Measurements from ENCODE around the gene MC2R.

Gene MC2R

GRCh38 chr18:13836559-13836958 lies 78.8 kb downstream of the MC2R start:
- no peaks in the 10 kb centered on the region for H3K4me1 ChIP-seq (ENCODE audit: control insufficient read depth, insufficient read depth, low read length, poor library complexity, severe bottlenecking)
- no peak for DNase-seq

DNA sequence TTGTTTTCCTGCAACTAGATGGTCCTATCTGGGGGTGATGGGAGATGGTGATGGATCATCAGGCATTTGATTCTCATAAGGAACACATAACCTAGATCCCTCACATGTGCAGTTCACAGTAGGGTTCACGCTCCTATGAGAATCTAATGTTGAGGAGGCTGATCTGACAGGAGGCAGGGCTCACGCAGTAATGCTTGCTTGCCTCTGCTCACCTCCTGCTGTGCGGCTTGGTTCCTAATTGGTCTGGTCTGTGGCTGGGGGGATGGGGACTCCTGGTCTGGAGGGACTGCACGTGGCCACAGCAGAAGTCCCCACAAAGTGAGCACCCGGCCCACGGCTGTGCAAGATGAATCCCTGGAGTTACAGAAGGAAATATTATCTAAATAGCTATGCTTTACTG lies 80.1 kb downstream of the MC2R start:
- Histone ChIP-seq H3K27ac (ENCODE audit: insufficient read depth, low read length, poor library complexity, severe bottlenecking) (no peak overlapping the region), H3K27me3 (replicated peaks; ENCODE audit: control insufficient read depth, insufficient read depth, low read length, poor library complexity, severe bottlenecking) (peaks cover 6% of the 10 kb centered on the region), H3K9me3 (ENCODE audit: control insufficient read depth, low read length) (no peaks in the 10 kb centered on the region), H3K4me3 (ENCODE audit: insufficient read depth, low read depth, low read length, poor library complexity, severe bottlenecking) (no peak overlapping the region), H3K36me3 (ENCODE audit: control insufficient read depth, insufficient read depth, low read length) (no peaks in the 10 kb centered on the region), H3K4me1 (ENCODE audit: control insufficient read depth, insufficient read depth, low read length, poor library complexity, severe bottlenecking) (no peaks in the 10 kb centered on the region)
- no peak for DNase-seq

More at GRCh38 chr18:13836559-13836958, 78.8 kb downstream of the MC2R start:
- Histone ChIP-seq H3K36me3 (ENCODE audit: control insufficient read depth, insufficient read depth, low read length) (no peaks in the 10 kb centered on the region), H3K4me3 (ENCODE audit: insufficient read depth, low read depth, low read length, poor library complexity, severe bottlenecking) (no peak overlapping the region), H3K9me3 (ENCODE audit: control insufficient read depth, low read length) (no peaks in the 10 kb centered on the region), H3K27me3 (replicated peaks; ENCODE audit: control insufficient read depth, insufficient read depth, low read length, poor library complexity, severe bottlenecking) (peaks cover 6% of the 10 kb centered on the region), H3K27ac (ENCODE audit: insufficient read depth, low read length, poor library complexity, severe bottlenecking) (no peak overlapping the region)

DNA sequence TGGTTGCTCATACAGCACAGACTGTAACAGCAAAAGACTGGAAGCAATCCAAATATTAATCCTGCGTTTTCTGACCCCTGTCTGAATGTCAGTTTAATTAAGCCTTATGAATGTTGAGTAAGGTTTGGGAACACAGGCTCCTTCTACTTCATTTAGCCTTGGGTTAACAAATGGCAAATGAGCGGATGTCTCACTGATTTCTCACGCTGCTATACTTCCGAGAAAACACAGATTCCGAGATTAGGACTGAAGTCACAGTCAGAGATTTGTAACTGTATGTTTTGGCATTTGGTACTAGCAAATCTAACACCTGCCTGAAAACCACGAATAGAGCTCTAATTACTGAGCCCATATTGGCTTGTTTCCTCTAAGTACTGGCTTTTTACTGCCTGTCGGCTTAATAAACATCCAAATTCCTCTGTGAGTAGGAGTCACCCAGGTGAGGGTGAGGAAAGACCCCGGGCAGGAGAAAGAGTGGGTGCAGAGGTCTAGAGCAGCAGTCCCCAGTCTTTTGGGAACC lies 80.8 kb downstream of the MC2R start:
- Histone ChIP-seq H3K9me3 (ENCODE audit: control insufficient read depth, low read length) (no peaks in the 10 kb centered on the region), H3K27ac (ENCODE audit: insufficient read depth, low read length, poor library complexity, severe bottlenecking) (no peak overlapping the region), H3K4me1 (ENCODE audit: control insufficient read depth, insufficient read depth, low read length, poor library complexity, severe bottlenecking) (no peaks in the 10 kb centered on the region), H3K27me3 (replicated peaks; ENCODE audit: control insufficient read depth, insufficient read depth, low read length, poor library complexity, severe bottlenecking) (peaks cover 6% of the 10 kb centered on the region), H3K4me3 (ENCODE audit: insufficient read depth, low read depth, low read length, poor library complexity, severe bottlenecking) (no peak overlapping the region), H3K36me3 (ENCODE audit: control insufficient read depth, insufficient read depth, low read length) (no peaks in the 10 kb centered on the region)
- no peak for DNase-seq

All from effector memory CD4-positive, alpha-beta T cell (primary cell).